ENCODE results near the gene NPIPA1. TPM values are rescaled to one million over a fixed set of nuclear protein-coding genes. Genes with fewer than 3 reads are reported as not detected.
"Not testable (repeated sequence)": the region's sequence is repeated elsewhere in the genome, so short reads cannot be mapped to it uniquely, and the experiment has no call there.

NPIPA1 gene
- polyA plus RNA-seq (ENCODE audit: insufficient read length in 4 of 4) = 100 to 1,000 TPM in 2 of 4 donors, 10 to 100 TPM in 2; 83.4 to 173 (median 118) TPM

DNA sequence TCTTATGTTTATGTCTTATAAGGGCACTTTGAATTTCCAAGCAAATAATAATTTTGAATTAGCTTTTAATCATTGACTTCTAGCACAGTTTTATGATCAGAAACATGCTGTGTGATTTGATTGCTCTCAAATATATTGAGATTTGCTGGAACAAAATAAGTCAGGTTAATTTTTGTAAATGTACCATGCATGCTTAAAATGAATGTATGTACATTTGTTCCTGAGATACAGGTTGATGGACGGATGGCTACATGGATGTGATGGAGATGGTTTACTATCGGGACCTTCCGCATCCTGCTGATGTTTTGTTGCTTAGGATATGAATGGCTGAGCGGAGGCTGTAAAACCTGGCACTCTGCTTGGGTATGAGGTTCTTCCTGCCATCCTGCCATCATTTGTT, at the start of gene NPIPA1:
TSS of gene NPIPA1 (plus strand) at position 301 of the 400 bp plus-strand sequence. CDS start at position 301, 0 bp downstream.
- not testable (repeated sequence) for DNase-seq (ENCODE audit: low read depth in 4 of 4, low spot score in 2 of 4)

DNA sequence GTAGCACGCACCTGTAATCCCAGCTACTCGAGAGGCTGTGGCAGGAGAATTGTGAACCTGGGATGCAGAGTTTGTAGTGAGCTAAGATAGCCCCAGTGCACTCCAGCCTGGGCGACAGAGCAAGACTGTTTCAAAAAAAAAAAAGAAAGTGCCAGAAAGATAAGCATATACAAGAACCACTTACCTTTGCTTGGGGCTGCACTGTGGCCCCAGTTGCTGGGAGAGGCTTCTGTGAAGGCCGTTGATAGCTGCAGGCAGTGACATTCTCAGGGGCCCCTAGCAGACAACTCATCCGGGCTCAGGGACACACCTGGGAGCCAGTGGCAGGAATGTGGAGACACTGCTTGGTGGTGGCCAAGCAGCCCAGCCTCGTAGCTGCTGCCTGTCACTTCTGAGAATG, 45.1 kb upstream of the NPIPA1 start:
- not testable (repeated sequence) for DNase-seq (ENCODE audit: low read depth in 4 of 4, low spot score in 2 of 4)

DNA sequence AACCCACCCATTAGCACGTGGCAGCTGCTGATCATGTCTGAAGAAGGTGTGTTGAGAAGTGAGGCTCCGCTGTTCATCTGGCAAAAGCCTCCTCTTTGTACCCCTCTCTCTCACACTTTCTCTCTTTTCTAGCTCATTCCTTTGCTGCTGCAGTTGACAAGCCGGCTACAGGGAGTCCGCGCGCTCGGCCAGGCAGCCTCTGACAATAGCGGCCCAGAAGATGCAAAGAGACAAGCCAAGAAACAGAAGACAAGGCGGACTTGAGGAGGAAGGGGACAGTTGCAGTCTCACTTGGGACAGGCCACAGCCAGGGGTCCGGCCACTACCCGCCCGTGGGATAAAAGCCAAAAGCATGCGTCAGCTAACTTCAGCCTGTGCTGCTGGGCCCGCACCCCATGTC, 41.9 kb upstream of the NPIPA1 start:
- DNase-seq (ENCODE audit: low read depth in 4 of 4, low spot score in 2 of 4) = not testable (repeated sequence)

DNA sequence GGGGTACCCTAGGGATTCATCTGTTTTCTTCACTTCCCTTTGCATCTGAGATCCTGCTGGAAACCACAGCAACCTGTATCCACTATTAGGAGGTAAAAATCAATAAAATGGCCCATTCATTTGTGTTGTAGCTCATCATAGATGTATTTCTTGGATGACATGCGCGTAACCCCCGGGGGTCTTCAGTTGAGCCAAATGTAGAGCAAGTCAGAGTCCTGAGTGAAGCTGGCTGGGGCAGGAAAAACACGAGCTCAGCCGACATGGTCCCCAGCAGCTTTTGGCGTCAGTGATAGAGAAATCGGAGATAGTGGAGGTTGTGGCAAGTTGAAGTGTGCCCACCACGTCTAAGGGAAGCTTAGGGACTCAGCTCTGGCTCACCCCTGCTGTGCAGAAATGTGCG, 41.2 kb upstream of the NPIPA1 start:
- DNase-seq (ENCODE audit: low read depth in 4 of 4, low spot score in 2 of 4) = not testable (repeated sequence)

DNA sequence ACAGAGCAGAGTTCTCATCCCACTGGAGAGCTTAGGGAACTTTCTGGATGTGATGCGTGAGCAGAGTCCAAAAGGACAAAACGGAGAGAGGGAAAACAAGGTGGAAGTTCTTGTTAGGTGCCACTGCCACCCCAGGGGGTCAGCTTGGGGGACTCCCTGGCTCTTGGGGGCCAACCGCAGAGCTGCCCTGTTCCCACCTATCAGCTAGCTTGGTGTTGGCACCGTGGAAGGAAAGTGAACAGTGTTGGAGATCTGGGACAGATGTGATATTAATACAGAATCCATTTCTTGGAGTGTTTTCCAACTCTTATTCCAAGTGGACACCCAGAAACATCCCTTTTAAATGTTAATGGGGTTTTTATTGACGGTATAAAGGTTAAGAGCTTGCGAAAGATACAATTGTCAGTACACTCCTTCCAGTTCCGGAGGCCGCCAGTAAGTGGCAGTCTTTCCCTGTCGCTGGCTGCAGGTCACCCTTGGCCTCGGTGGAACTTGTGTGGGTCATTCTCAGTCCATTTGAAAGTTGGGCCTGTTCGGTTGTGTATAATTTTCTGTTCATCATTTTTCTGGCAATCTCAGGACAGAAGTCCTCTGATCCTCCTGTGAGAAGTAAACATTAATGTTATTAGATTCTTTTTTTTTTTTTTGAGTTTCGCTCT, 40.1 kb upstream of the NPIPA1 start:
- DNase-seq (ENCODE audit: low read depth in 4 of 4, low spot score in 2 of 4) = not testable (repeated sequence)

DNA sequence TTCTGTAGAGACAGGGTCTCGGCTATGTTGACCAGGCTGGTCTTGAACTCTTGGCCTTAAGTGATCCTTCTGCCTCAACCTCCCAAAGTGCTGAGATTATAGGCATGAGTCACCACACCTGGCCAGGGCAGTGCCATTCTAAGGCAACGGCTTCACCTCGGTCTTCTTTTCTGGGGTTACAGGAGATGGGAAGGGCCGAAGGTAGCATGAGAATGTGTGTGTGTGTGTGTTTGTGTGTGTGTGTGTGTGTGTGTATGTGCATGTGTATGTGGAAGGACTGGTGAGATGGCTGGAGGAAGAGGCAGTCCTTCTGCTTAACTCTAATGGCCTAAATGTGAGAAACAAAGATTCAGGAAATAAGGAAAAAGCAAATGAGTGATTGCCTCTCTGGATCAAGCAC, 39.1 kb upstream of the NPIPA1 start:
- DNase-seq (ENCODE audit: low read depth in 4 of 4, low spot score in 2 of 4) = not testable (repeated sequence)

DNA sequence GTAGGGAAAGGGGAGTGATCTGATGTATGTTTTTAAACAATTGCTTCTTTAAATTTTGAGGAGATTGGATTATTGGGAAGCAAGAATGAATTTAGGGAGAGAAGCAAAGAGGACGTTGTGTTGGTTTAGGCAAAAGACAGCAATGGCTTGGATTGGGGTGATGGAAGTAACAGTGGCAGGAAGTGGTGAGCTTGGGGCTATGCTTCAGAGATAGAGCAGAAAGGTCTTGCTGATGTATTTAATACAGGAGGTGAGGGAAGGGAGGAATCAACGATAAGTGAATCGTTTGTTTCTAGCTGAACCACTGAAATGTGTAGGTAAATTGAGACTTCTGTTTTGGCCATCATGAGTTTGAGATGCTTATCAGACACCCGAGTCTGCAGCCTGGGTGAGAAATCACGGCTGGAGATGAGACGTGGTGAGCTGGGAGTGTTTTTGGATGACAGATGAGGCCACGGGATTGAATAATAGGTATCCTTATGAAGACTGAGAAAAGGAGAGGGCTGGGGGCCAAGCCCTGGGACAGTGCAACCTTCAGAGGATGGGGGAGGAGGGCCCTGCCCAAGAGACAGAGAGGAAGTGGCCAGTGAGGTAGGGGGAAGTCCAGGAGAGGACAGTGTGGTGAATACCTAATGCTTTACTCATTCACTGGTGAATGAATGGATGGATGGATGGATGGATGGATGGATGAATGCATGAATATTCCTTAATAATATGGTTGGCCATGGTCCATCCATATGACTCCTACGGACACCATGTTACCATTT, 33.9 kb upstream of the NPIPA1 start:
- DNase-seq (ENCODE audit: low read depth in 4 of 4, low spot score in 2 of 4) = not testable (repeated sequence)

DNA sequence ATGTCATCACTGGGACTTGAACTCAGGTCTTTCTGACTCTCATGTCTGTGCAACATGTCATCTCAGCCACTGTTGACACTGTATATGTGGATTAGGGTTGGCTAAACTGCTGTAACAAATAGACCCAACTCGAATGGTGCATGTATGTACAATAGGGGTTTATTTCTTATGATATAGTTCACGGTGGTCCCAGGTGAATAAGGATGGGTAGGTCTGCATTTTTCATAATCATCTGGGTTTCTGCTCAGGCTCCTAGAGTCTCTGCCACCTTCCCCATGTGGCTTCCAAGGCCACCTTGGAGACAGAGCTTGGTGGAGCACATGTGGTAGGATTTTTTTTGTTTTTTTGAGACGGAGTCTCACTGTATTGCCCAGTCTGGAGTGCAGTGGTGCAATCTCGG, 27.5 kb upstream of the NPIPA1 start:
- DNase-seq (ENCODE audit: low read depth in 4 of 4, low spot score in 2 of 4) = not testable (repeated sequence)

DNA sequence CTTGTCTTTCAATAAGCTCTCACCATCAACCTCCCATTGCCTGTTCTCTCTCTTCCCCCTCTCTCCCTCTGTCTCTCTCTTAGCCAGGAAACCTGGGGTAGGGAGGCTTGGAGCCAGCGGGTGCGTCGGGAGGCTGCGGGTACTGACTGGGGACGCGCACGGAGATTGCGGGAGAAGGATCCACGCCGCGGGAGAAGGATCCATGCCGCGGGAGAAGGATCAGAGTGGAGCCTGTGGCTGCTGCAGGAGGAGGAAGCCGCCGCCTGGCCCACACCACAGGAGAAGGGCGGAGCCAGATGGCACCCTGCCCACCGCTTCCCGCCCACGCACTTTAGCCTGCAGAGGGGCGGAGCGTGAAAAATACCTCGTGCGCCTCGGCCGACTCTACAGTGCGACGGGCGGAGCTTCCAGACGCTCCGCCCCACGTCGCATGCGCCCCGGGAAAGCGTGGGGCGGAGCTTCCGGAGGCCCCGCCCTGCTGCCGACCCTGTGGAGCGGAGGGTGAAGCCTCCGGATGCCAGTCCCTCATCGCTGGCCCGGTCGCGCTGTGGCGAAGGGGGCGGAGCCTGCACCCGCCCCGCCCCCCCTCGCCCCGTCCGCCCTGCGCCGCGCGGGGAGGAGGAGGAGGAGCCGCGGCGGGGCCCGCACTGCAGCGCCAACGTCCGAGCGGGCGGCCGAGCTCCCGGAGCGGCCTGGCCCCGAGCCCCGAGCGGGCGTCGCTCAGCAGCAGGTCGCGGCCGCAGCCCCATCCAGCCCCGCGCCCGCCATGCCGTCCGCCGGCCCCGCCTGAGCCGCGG, 26.2 kb upstream of the NPIPA1 start:
- DNase-seq (ENCODE audit: low read depth in 4 of 4, low spot score in 2 of 4) = not testable (repeated sequence)

DNA sequence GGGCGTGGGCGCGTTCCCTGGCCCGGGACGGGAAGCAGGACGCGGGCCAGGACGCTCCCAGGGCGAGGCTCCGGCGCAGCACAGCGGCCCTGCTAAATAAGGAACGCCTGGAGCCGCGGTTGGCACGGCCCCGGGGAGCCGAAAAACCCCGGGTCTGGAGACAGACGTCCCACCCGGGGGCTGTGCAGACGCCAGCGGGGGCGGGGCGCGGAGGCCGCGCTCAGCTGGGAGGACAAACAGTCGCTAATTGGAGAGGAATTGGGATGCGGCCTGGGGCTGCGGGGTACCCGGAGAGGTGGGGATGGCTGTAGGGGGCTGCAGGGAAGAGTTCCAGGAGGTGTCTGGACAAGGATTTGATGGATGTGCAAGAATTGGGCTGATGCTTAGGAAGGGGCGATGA, 25.3 kb upstream of the NPIPA1 start:
- DNase-seq (ENCODE audit: low read depth in 4 of 4, low spot score in 2 of 4) = not testable (repeated sequence)

DNA sequence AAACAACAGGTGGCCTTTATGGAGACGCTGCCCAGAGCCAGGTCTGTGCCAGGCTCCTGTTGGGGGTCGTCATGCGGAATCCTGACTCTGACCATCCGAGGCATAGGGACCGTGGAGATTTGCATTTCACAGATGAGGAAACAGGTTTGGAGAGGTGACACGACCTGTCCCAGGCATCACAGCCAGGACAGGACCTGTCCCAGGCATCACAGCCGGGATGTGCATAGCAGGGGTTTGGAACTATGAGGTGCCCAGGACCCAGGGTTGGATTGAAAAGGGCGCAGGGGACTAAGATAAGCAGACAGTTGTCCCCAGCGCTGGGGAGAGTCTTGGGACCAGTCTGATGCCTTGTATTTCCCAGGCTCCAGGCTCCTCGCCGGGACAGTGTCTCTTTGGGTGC, 24.7 kb upstream of the NPIPA1 start:
- DNase-seq (ENCODE audit: low read depth in 4 of 4, low spot score in 2 of 4) = not testable (repeated sequence)

DNA sequence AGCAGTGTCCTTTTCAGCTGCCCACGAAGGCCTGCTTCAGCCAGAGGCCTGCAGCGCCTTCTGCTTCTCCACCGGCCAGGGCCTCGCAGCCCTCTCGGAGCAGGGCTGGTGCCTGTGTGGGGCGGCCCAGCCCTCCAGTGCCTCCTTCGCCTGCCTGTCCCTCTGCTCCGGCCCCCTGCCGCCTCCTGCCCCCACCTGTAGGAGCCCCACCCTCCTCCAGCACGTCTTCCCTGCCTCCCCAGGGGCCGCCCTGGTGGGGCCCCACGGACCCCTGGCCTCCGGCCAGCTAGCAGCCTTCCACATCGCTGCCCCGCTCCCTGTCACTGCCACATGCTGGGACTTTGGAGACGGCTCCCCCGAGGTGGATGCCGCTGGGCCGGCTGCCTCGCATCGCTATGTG, 18.7 kb upstream of the NPIPA1 start:
- DNase-seq (ENCODE audit: low read depth in 4 of 4, low spot score in 2 of 4) = not testable (repeated sequence)

DNA sequence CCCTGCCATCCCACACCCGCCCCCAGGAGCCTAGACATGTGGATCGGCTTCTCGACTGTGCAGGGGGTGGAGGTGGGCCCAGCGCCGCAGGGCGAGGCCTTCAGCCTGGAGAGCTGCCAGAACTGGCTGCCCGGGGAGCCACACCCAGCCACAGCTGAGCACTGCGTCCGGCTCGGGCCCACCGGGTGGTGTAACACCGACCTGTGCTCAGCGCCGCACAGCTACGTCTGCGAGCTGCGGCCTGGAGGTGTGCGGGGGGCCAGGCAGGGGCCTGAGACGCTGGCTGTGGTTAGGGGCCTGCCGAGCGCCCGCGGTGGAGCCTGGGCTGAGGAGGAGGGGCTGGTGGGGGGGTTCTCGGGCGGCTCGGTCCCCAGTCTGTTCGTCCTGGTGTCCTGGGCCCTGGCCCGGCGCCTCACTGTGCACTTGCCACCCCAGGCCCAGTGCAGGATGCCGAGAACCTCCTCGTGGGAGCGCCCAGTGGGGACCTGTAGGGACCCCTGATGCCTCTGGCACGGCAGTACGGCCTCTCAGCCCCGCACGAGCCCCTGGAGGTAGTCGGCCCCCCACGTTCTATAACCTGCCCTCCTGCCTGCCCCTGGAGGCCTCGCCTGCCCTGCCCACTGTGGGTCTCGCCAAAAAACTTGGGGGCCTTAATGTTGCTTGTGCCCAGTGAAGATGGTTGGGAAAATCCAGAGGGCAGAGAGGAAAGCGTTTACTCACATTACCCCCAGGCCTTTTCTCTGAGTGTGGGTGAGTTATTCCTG, 17.2 kb upstream of the NPIPA1 start:
- not testable (repeated sequence) for DNase-seq (ENCODE audit: low read depth in 4 of 4, low spot score in 2 of 4)

DNA sequence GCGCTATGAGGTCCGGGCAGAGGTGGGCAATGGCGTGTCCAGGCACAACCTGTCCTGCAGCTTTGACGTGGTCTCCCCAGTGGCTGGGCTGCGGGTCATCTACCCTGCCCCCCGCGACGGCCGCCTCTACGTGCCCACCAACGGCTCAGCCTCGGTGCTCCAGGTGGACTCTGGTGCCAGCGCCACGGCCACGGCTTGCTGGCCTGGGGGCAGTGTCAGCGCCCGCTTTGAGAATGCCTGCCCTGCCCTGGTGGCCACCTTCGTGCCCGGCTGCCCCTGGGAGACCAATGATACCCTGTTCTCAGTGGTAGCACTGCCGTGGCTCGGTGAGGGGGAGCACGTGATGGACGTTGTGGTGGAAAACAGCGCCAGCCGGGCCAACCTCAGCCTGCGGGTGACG, 15.0 kb upstream of the NPIPA1 start:
- DNase-seq (ENCODE audit: low read depth in 4 of 4, low spot score in 2 of 4) = not testable (repeated sequence)

DNA sequence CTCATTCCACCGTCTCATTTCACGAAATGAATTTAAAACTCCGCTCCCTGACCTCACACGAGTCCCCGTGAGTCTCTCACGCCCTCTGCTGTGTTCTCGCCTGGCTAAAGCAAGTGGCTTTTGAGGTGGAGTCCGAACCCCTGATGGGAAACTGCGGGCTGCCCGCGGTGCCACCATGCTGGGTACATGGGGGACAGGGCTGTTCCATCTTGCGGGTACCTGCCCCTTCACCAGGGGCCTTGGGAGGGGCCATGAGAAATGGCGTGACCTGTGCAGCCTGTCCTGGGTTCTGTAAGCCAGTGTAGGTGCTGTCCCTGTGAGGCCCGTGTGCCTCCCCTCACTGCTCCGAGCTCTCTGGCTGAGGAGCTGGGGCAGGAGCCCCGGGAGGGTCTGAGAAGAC, 14.3 kb upstream of the NPIPA1 start:
- not testable (repeated sequence) for DNase-seq (ENCODE audit: low read depth in 4 of 4, low spot score in 2 of 4)

DNA sequence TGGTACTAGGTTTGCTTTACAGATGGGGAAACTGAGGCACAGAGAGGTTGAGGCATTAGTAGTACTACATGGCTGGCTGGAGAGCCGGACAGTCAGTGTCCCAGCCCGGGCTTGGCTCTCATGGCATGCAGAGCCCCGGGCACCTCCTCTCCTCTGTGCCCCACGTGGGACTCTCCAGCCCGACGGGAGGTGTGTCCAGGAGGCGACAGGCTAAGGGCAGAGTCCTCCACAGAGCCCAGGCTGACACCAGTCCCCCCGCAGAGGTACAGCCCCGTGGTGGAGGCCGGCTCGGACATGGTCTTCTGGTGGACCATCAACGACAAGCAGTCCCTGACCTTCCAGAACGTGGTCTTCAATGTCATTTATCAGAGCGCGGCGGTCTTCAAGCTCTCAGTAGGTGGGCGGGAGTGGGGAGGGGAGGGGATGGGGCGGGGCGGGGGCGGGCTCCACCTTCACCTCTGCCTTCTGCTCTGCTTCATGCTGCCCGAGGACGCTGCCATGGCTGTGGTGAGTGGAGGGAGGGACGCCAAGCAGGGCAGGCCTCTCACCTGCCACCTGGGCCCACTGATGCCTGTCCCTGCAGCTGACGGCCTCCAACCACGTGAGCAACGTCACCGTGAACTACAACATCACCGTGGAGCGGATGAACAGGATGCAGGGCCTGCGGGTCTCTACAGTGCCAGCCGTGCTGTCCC, 13.7 kb upstream of the NPIPA1 start:
- DNase-seq (ENCODE audit: low read depth in 4 of 4, low spot score in 2 of 4) = not testable (repeated sequence)

DNA sequence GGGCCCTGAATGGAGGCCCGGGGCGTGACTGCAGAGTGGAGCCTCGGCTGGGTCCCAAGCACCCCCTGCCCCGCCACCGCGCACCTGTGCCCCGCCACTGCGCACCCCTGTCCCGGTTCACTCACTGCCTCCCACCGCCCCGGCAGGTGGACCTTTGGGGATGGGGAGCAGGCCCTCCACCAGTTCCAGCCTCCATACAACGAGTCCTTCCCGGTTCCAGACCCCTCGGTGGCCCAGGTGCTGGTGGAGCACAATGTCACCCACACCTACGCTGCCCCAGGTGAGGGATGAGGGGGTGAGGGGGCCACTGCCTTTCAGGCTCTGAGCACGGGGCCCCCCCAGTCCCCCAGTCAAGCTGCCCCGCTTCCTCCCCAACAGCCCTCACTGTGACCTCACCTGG, 12.9 kb upstream of the NPIPA1 start:
- DNase-seq (ENCODE audit: low read depth in 4 of 4, low spot score in 2 of 4) = not testable (repeated sequence)

DNA sequence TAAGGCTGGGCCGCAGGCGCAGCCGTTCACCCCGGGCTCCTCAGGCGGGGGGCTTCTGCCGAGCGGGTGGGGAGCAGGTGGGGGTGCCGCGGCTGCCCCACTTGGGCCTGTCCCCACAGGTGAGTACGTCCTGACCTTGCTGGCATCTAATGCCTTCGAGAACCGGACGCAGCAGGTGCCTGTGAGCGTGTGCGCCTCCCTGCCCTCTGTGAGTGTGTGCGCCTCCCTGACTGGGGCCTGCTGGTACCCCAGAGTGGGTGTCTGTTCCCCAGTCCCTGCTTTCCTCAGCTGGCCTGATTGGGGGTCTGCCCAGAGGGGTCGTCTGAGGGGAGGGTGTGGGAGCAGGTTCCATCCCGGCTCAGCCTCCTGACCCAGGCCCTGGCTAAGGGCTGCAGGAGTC, 12.3 kb upstream of the NPIPA1 start:
- DNase-seq (ENCODE audit: low read depth in 4 of 4, low spot score in 2 of 4) = not testable (repeated sequence)

DNA sequence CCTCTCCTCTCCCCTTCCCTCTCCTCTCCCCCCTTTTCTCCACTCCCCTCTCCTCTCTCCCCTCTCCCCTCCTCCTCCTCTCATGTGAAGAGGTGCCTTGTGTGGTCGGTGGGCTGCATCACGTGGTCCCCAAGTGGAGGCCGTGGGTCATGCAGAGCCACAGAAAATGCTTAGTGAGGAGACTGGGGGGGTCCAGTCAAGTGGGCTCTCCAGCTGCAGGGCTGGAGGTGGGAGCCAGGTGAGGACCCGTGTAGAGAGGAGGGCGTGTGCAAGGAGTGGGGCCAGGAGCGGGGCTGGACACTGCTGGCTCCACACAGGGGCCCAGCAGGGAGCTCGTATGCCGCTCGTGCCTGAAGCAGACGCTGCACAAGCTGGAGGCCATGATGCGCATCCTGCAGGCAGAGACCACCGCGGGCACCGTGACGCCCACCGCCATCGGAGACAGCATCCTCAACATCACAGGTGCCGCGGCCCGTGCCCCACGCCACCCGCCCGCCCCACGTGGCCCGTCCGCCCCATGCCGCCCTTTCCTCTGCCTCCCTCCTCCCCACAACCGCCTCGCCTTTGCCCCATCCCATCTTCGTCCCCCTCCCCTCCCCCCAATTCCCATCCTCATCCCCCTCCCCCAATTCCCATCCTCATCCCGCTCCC, 9.1 kb upstream of the NPIPA1 start:
- DNase-seq (ENCODE audit: low read depth in 4 of 4, low spot score in 2 of 4) = not testable (repeated sequence)
